Neural progenitor cell (in vitro differentiated cells): ENCODE measurements around the gene DENND5B. TPM values are rescaled to one million over a fixed set of nuclear protein-coding genes. Genes with fewer than 3 reads are reported as not detected.
"Not testable (repeated sequence)": the region's sequence is repeated elsewhere in the genome, so short reads cannot be mapped to it uniquely, and the experiment has no call there.

Source experiments
- DNase-seq: peaks from one replicate; pipeline ENCODE4 v3.0.0-alpha.2; 2016; ENCODE audit warnings: low spot score
- H2AFZ ChIP-seq: fragments of 200-600 bp; sonication (generic); replicated peaks from 2 replicates; pipeline ENCODE4 v1.6.1; 2016; ENCODE audit warnings: antibody characterized with exemption
- H3F3A ChIP-seq: fragments of 200-600 bp; sonication (generic); 2 replicates; pipeline ENCODE4 v1.6.1; 2016; ENCODE audit warnings: antibody characterized with exemption, low read depth
- H3K27ac ChIP-seq: fragments of 200-600 bp; sonication (generic); 2 replicates; pipeline ENCODE4 v1.5.1; 2016; ENCODE audit warnings: mild to moderate bottlenecking
- H3K27me3 ChIP-seq: fragments of 200-600 bp; sonication (generic); 2 replicates; pipeline ENCODE4 v1.6.1; 2016; ENCODE audit warnings: mild to moderate bottlenecking, moderate library complexity
- H3K36me3 ChIP-seq: fragments of 200-600 bp; sonication (generic); 2 replicates; pipeline ENCODE4 v1.5.1; 2016
- H3K4me1 ChIP-seq: fragments of 200-600 bp; sonication (generic); 2 replicates; pipeline ENCODE4 v1.6.1; 2016; ENCODE audit warnings: mixed run types
- H3K4me2 ChIP-seq: fragments of 200-600 bp; sonication (generic); 2 replicates; pipeline ENCODE4 v1.6.1; 2016
- H3K4me3 ChIP-seq: fragments of 200-600 bp; sonication (generic); 2 replicates; pipeline ENCODE4 v1.5.1; 2016
- H3K79me2 ChIP-seq: fragments of 200-600 bp; sonication (generic); 2 replicates; pipeline ENCODE4 v1.6.1; 2016; ENCODE audit warnings: low read depth
- H3K9ac ChIP-seq: fragments of 200-600 bp; sonication (generic); 2 replicates; pipeline ENCODE4 v1.6.1; 2016
- H3K9me3 ChIP-seq: fragments of 200-600 bp; sonication (generic); 2 replicates; pipeline ENCODE4 v1.5.1; 2016; ENCODE audit warnings: low read depth
- H4K20me1 ChIP-seq: fragments of 200-600 bp; sonication (generic); 2 replicates; pipeline ENCODE4 v1.6.1; 2016; ENCODE audit warnings: low read depth
- H3K27ac Mint-ChIP-seq: 3 replicates; pipeline ENCODE4 v1.8.0; 2021; ENCODE audit warnings: mixed read lengths
- H3K27me3 Mint-ChIP-seq: 2 replicates; pipeline ENCODE4 v1.8.0; 2022; ENCODE audit warnings: low read depth, mild to moderate bottlenecking, inconsistent platforms, moderate library complexity, mixed read lengths; ENCODE audit not compliant: insufficient read depth
- H3K36me3 Mint-ChIP-seq: 3 replicates; pipeline ENCODE4 v1.8.0; 2021; ENCODE audit warnings: mixed read lengths
- H3K4me1 Mint-ChIP-seq: 3 replicates; pipeline ENCODE4 v1.8.0; 2021; ENCODE audit warnings: mixed read lengths
- H3K4me3 Mint-ChIP-seq: 3 replicates; pipeline ENCODE4 v1.8.0; 2021; ENCODE audit warnings: mild to moderate bottlenecking, moderate library complexity, mixed read lengths
- H3K9me3 Mint-ChIP-seq: 3 replicates; pipeline ENCODE4 v1.8.0; 2020; ENCODE audit warnings: mixed read lengths
- CTCF ChIP-seq: fragments of 200-600 bp; sonication (generic); IDR thresholded peaks from 2 replicates; pipeline ENCODE4 v1.5.1; 2017; ENCODE audit warnings: antibody characterized with exemption, mild to moderate bottlenecking
- EZH2 ChIP-seq: fragments of 200-600 bp; sonication (generic); IDR thresholded peaks from 2 replicates; pipeline ENCODE4 v1.6.1; 2017; ENCODE audit warnings: antibody characterized with exemption, mild to moderate bottlenecking, moderate library complexity
- EZH2phosphoT487 ChIP-seq: fragments of 200-600 bp; sonication (generic); IDR thresholded peaks from 2 replicates; pipeline ENCODE4 v1.6.1; 2017; ENCODE audit warnings: antibody characterized with exemption
- total RNA-seq: library from RNA; depleted of rRNA; stranded (reverse); fragments of >200 nt; gene quantifications from 2 replicates; pipeline ENCODE4 v1.2.3, GENCODE V29; 2015; ENCODE audit warnings: low replicate concordance

Gene DENND5B
- total RNA-seq, 1 donor from 2014 or later, result 24.2 TPM

- Histone ChIP-seq H2AFZ (no peak overlapping the region), H3K36me3 (peaks cover under 1% of the 10 kb centered on the region), H3K9me3 (no peaks in the 10 kb centered on the region), H3K4me1 (peaks cover 56% of the 10 kb centered on the region), H3F3A (peaks cover 52% of the 10 kb centered on the region), H4K20me1 (no peaks in the 10 kb centered on the region), H3K79me2 (peaks cover 17% of the 10 kb centered on the region), H3K9ac (no peak overlapping the region), H3K27me3 (no peaks in the 10 kb centered on the region), H3K27ac (peak overlapping the region; percentile 99), H3K4me3 (no peak overlapping the region), H3K4me2 (peak overlapping the region; percentile 74)
- TF ChIP-seq EZH2phosphoT487 (no peak), CTCF (no peak), EZH2 (no peak)
- Mint-ChIP-seq H3K27me3 (peaks cover 4% of the 10 kb centered on the region), H3K4me1 (peaks cover 26% of the 10 kb centered on the region), H3K36me3 (peaks cover 42% of the 10 kb centered on the region), H3K9me3 (no peaks in the 10 kb centered on the region), H3K27ac (no peak overlapping the region), H3K4me3 (no peak overlapping the region)
- peak; percentile 31 for DNase-seq
Observed at GRCh38 chr12:31387466-31387865, 203.5 kb downstream of the DENND5B start.

GRCh38 chr12:31387011-31387410 is 203.9 kb downstream of the DENND5B start:
- peaks cover 4% of the 10 kb centered on the region for H3K27me3 Mint-ChIP-seq
- peak overlapping the region; percentile 74 for H3K4me2 ChIP-seq
- peak overlapping the region; percentile 33 for H3K4me3 ChIP-seq
- peak overlapping the region; percentile 99 for H3K27ac ChIP-seq
- H3F3A ChIP-seq, result peaks cover 52% of the 10 kb centered on the region
- H3K27me3 ChIP-seq, result no peaks in the 10 kb centered on the region
- H2AFZ ChIP-seq, result no peak overlapping the region
- H3K4me1 Mint-ChIP-seq, result peaks cover 26% of the 10 kb centered on the region
- H3K79me2 ChIP-seq, result peaks cover 22% of the 10 kb centered on the region
- no peak for TF ChIP-seq CTCF
- no peak overlapping the region for H3K4me3 Mint-ChIP-seq
- H3K9me3 Mint-ChIP-seq, result peaks cover under 1% of the 10 kb centered on the region
- H3K9me3 ChIP-seq, result peaks cover 3% of the 10 kb centered on the region
- peak overlapping the region; percentile 92 for H3K27ac Mint-ChIP-seq
- peaks cover 40% of the 10 kb centered on the region for H3K36me3 Mint-ChIP-seq
- DNase-seq, result no peak
- no peaks in the 10 kb centered on the region for H4K20me1 ChIP-seq
- no peak overlapping the region for H3K9ac ChIP-seq
- peaks cover 5% of the 10 kb centered on the region for H3K36me3 ChIP-seq
- peaks cover 56% of the 10 kb centered on the region for H3K4me1 ChIP-seq

GRCh38 chr12:31386364-31386777 is 204.6 kb downstream of the DENND5B start:
- peak; percentile 91 for DNase-seq
- Histone ChIP-seq H3K4me3 (peak overlapping the region; percentile 33), H4K20me1 (no peaks in the 10 kb centered on the region), H3K79me2 (peaks cover 24% of the 10 kb centered on the region), H3K27ac (peak overlapping the region; percentile 99), H3F3A (peaks cover 52% of the 10 kb centered on the region), H3K36me3 (peaks cover 10% of the 10 kb centered on the region), H3K4me2 (peak overlapping the region; percentile 74), H2AFZ (peak overlapping the region; percentile 46), H3K27me3 (no peaks in the 10 kb centered on the region), H3K9me3 (peaks cover 8% of the 10 kb centered on the region), H3K9ac (peak overlapping the region; percentile 46), H3K4me1 (peaks cover 56% of the 10 kb centered on the region)
- Mint-ChIP-seq H3K4me1 (peaks cover 26% of the 10 kb centered on the region), H3K4me3 (no peak overlapping the region), H3K36me3 (peaks cover 42% of the 10 kb centered on the region), H3K27ac (peak overlapping the region; percentile 92), H3K9me3 (peaks cover 3% of the 10 kb centered on the region), H3K27me3 (peaks cover 4% of the 10 kb centered on the region)
- TF ChIP-seq EZH2, result no peak
- TF ChIP-seq CTCF, result no peak
- TF ChIP-seq EZH2phosphoT487, result no peak

GRCh38 chr12:31377210-31377609 is 213.7 kb downstream of the DENND5B start:
- H3K9ac ChIP-seq, H3K4me3 Mint-ChIP-seq: not testable (repeated sequence)

GRCh38 chr12:31375422-31375821 is 215.5 kb downstream of the DENND5B start:
- H2AFZ ChIP-seq, H3K36me3 Mint-ChIP-seq, H3K9ac ChIP-seq, H3K27me3 Mint-ChIP-seq, H3K4me3 ChIP-seq, H4K20me1 ChIP-seq, H3K4me1 ChIP-seq, H3K79me2 ChIP-seq, DNase-seq, H3K27me3 ChIP-seq, H3K9me3 Mint-ChIP-seq, H3K27ac ChIP-seq, H3K27ac Mint-ChIP-seq, H3K4me2 ChIP-seq, H3K9me3 ChIP-seq, H3K4me3 Mint-ChIP-seq, H3K36me3 ChIP-seq: not testable (repeated sequence)
- H3K4me1 Mint-ChIP-seq, result peaks cover 17% of the 10 kb centered on the region
- H3F3A ChIP-seq, result peaks cover 35% of the 10 kb centered on the region

More at GRCh38 chr12:31377210-31377609, 213.7 kb downstream of the DENND5B start:
- H3K9me3 Mint-ChIP-seq, H3K36me3 Mint-ChIP-seq, H3K27ac Mint-ChIP-seq, H3K27me3 ChIP-seq, H3K4me1 ChIP-seq, H4K20me1 ChIP-seq, H3K36me3 ChIP-seq, H3K9me3 ChIP-seq, H3K27me3 Mint-ChIP-seq, H3K4me2 ChIP-seq, H2AFZ ChIP-seq, DNase-seq, H3K27ac ChIP-seq, H3K4me1 Mint-ChIP-seq, H3K79me2 ChIP-seq, H3K4me3 ChIP-seq: not testable (repeated sequence)
- H3F3A ChIP-seq, result peaks cover 18% of the 10 kb centered on the region
